ENCODE results near the gene DOP1B.

- TF ChIP-seq EZH2 (IDR thresholded peaks at IDR 0.05) (no peak), POLR2AphosphoS5 (IDR thresholded peaks at IDR 0.05; ENCODE audit: borderline replicate concordance, low read depth, low read length) (0 out of 2 replicates have a peak, but pooled peaks have one; percentile 19), FOXP2 (optimal IDR thresholded peaks at IDR 0.05; ENCODE audit: control extremely low read depth, extremely low read length, insufficient read depth) (no peak)
Observed at GRCh38 chr21:36135391-36136102, 21.1 kb upstream of the DOP1B start.
